GM23248 (cell line): ENCODE results near the gene ZSWIM5.

Experiments used
- EZH2 ChIP-seq: fragments of 200-600 bp; sonication (generic); IDR thresholded peaks from 2 replicates; pipeline ENCODE4 v1.6.1; 2018; ENCODE audit warnings: antibody characterized with exemption, mild to moderate bottlenecking; ENCODE audit not compliant: insufficient read depth, poor library complexity, severe bottlenecking
- EZH2phosphoT487 ChIP-seq: fragments of 200-600 bp; sonication (generic); IDR thresholded peaks from 2 replicates; pipeline ENCODE4 v1.6.1; 2018; ENCODE audit warnings: antibody characterized with exemption, moderate library complexity, mild to moderate bottlenecking, low read depth; ENCODE audit not compliant: insufficient read depth

DNA sequence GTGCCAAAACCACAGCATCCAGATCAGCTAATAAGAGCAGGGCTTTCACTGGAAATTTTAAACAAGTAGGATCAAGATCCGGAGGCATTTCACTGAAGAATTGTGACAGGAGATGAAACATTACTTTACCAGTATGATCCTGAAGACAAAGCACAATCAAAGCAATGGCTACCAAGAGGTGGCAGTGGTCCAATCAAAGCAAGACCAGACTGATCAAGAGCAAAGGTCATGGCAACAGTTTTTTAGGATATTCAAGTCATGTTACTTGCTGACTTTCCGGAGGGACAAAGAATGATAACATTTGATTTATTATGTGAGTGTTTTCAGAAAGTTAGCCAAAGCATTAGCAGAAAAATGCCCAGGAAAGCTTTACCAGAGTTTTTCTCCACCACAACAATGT, 8.2 kb downstream of the ZSWIM5 start:
- TF ChIP-seq EZH2phosphoT487 (no peak), EZH2 (no peak)
